Measurements from ENCODE around the gene FLRT3.

Gene FLRT3

DNA sequence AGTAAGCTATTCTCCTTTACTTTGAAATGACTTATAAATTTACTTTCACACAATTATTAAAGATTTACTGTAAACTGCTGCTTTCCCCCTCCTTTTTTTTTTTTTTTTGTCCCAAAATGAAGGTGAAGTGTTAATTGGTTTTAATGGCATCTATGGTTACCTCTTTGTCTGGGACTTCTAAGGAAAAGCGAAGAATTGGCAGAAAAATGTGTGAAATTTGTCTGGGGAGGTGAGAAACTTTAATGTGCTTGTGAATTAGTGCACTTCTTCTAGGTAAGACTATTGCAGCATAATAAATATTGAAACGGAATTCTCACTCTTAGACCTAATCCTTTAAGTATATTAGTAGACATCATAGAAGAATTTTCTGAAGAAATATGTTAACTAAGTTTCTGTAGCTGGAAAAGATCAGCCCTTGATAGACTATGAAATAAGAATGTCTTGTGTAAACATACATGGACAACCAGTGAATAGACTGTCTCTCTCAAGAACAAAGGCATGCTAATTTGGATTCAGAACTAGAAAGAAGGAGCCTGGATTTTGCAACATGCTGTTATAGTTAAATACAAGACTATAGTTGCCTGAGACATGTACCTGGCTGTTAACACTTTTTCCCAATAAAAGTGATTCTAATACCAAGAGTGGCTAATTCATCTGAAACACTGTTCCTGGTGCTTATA, 23.9 kb downstream of the FLRT3 start:
- DNase-seq = no peak

DNA sequence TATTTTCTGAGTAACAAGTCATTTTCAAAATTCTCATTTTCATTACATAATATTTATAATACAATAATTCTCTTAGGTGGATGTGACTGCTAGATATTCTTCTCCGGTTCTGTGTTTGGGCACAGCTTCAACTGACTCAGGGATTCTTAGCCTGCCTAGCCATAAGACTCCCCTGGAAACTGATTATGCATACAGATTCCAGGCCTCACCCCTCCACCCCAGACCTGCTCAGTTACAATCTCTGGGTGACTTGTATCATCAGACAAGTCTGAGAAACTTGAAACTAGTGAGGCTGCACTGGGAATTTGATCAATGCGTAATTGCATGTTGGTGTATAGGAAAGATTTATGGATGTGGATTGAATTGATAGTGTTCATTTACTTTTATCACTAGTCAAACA, 25.4 kb downstream of the FLRT3 start:
- DNase-seq = no peak

- DNase-seq = no peak
Measured at GRCh38 chr20:14310977-14311627, 26.3 kb downstream of the FLRT3 start.

GRCh38 chr20:14307956-14308355, 29.5 kb downstream of the FLRT3 start:
- no peak for DNase-seq

GRCh38 chr20:14304472-14304871, 32.9 kb downstream of the FLRT3 start:
- DNase-seq = no peak

DNA sequence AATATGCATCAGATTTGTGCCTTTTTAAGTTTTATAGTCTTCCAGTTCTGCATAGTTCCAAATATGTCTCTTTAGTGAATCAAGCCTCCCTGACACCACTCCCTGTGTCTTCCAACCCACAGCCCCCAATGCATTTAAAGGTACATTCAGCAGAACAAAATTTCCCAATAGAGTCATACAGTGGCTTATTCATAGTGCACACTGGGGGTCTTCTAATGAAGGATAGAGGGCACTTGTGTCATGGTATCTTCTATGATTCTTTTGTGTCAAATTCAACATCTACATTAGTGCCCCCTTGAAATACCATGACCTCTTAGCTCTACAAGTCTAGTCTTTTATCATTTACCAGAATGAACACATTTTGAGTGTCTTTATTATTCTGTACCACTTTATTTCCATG, 33.8 kb downstream of the FLRT3 start:
- no peak for DNase-seq

DNA sequence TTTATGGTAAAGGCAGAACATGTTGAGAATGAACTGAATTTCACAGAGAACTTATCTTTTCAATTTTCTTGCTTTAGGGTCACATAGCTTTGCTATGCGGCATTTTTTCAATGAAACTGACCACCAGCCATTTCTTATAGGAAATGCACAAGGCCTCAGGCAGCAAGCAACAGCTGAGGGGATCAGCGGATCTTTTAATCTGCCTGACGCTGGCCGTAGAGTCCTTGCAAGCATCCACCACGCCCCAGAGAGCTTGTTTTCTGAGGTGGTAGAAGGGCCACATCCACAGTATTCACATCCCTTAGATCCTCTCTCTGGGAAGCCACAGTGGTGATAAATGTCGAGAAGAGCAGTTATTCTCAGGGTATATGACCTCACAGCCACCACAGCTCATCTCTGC, 34.3 kb downstream of the FLRT3 start:
- DNase-seq = no peak

DNA sequence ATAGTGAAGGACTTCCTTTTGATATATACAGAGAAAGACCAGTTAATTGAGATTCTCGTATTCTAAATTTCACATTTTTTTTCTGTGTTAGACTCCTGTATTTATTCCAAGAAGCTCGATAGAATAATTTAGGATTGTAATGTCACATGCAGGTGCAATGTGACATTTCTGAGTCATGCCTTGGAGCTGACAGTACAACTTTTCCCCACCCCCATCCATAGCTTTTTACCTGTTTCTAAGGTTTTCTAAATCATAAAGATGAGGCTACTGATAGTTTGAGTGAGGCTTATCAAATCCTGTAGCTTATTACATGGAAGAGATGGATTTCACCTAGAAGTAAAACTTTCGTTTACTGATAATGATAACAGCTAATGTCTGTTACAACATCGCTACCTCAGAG, 37.6 kb downstream of the FLRT3 start:
- no peak for DNase-seq

- DNase-seq = no peak
Measured at GRCh38 chr20:14295770-14296309, 41.6 kb downstream of the FLRT3 start.

DNA sequence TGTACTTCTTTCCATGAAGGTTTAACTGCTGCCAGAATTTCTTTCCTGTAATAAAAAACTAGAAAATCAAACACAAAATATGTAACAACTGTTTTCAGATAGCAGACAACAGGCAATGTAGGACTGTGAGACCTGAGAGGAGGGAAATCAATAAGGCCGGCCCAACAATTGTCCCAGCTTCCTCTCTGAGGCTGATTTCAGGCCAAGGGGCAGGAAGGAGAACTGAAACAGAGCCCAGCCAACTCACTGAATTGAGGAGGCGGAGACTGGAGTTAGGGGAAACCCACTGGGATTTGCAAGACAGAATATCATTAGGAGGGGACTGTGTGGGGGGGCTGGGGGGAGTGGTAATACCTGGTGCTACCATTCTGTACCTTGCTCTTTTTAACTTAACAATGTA, 42.2 kb downstream of the FLRT3 start:
- DNase-seq = no peak

GRCh38 chr20:14291502-14291901, 45.9 kb downstream of the FLRT3 start:
- no peak for DNase-seq

GRCh38 chr20:14288341-14289330, 48.8 kb downstream of the FLRT3 start:
- no peak for DNase-seq

- no peak for DNase-seq
Measured at GRCh38 chr20:14284443-14284842, 53.0 kb downstream of the FLRT3 start.

- DNase-seq = no peak
Measured at GRCh38 chr20:14282140-14282539, 55.3 kb downstream of the FLRT3 start.
